IgD-negative memory B cell (primary cell): ENCODE measurements around the gene SMARCC1. TPM values are rescaled to one million over a fixed set of nuclear protein-coding genes. Genes with fewer than 3 reads are reported as not detected.

ENCODE experiments used
- H3K27ac Mint-ChIP-seq, 3 donors: one replicate each; pipeline ENCODE4 v1.8.0; 2020 to 2022; ENCODE audit warnings: mild to moderate bottlenecking in 3 of 3, mixed read lengths in 3 of 3, moderate library complexity in 1 of 3
- H3K27me3 Mint-ChIP-seq: one replicate; pipeline ENCODE4 v1.8.0; 2021; ENCODE audit warnings: mixed read lengths
- H3K36me3 Mint-ChIP-seq: one replicate; pipeline ENCODE4 v1.8.0; 2020; ENCODE audit warnings: mild to moderate bottlenecking, mixed read lengths
- H3K4me1 Mint-ChIP-seq, 3 donors: one replicate each; pipeline ENCODE4 v1.8.0; 2020 to 2022; ENCODE audit warnings: mixed read lengths in 3 of 3, mild to moderate bottlenecking in 1 of 3
- H3K4me3 Mint-ChIP-seq, 4 donors: one replicate each; pipeline ENCODE4 v1.8.0; 2020 to 2022; ENCODE audit warnings: mild to moderate bottlenecking in 4 of 4, mixed read lengths in 4 of 4, moderate library complexity in 3 of 4
- H3K9me3 Mint-ChIP-seq, 3 donors: one replicate each; pipeline ENCODE4 v1.8.0; 2020 to 2021; ENCODE audit warnings: mixed read lengths in 3 of 3, mild to moderate bottlenecking in 1 of 3
- polyA plus RNA-seq: library from polyadenylated mRNA; unstranded; fragments of 300-500 nt; fragmentation: Illumina TruSeq; gene quantifications from one replicate; pipeline ENCODE4 v1.2.3, GENCODE V29; 2021

The SMARCC1 gene
- polyA plus RNA-seq, 1 donor from 2014 or later, result 106 TPM

DNA sequence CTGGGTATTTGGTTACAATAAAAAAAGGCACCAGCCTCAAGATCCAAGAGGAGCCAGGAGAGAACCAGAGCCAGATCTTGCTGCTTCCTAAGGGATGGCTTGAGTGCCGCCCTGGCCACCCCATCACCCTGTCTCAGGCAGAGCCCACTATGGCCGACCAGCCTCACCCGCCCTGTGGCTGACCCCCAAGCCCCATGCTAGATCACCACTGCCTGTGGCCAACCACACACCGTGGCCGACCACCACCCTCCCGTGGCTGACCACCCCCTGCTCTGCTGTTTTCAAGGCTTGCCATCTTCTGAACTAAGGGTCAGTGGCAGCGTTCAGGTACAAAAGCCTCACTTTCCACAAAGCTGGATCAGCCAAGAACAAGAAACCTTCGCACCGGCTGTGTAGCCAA, 215.0 kb downstream of the SMARCC1 start:
- Mint-ChIP-seq H3K4me3 (no peak overlapping the region), H3K36me3 (no peaks in the 10 kb centered on the region), H3K4me1 (peaks cover 0 to 3% (median 0%) of the 10 kb centered on the region in 3 donors), H3K27ac (no peak overlapping the region), H3K9me3 (peaks cover 0 to 2% (median 0%) of the 10 kb centered on the region in 3 donors), H3K27me3 (peaks cover 2% of the 10 kb centered on the region)

DNA sequence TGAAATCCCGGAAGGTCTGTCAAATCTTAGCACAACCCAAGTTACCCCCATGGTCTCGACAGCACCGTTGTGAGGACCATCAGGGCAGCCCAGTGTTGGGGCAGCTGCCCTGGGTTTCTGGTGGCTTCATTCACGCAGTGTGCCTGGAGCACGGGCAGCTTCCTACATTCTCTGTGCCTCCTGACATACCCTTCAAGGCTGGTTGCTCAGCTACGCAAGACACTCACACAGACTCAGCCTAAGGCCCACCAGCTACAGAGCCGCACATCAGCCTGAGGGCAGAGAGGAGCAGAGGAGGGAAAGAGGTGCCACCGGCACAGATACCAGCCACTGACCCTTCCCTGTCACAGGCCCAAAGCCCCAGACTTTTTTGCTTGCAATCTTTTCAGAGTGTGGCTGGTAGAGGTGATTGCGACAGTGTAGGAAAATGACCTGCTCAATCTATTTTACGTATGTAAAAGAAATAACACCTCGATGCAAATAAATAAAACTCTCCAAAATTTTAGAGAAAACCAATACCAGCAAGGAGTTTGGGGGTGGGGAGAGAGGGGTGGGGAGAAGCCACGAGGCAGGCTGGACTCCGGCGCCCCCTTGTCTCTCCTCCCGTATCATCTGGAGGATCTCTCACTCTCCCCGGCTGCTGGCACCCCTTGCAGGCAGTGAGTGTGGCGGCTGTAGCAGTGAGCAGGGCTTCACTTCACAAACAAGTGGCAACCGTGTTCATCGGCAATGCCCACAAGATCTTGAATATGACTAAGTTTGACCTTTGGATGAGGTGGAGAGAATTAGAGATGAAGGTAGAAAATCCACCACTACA, 215.8 kb downstream of the SMARCC1 start:
- Mint-ChIP-seq H3K27me3 (peaks cover 7% of the 10 kb centered on the region), H3K36me3 (no peaks in the 10 kb centered on the region), H3K4me1 (peaks cover 0 to 3% (median 0%) of the 10 kb centered on the region in 3 donors), H3K4me3 (no peak overlapping the region), H3K9me3 (peaks cover 0 to 2% (median 0%) of the 10 kb centered on the region in 3 donors), H3K27ac (no peak overlapping the region)

DNA sequence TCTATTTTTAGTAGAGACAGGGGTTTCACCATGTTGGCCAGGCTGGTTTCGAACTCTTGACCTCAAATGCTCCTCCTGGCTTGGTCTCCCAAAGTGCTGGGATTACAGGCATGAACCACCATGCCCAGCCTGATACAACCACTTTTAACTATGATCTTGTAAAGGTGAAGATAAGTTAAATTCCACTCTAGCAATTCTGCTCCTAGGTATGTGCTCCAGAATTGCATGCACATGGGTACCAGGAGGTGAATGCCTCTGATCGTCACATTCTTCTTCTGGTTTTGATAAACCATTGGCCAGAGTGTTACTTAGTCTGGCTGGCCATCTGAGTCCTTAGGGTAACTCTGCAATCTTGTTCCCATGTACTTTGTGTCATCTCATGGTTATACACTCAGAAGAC, 225.3 kb downstream of the SMARCC1 start:
- no peaks in the 10 kb centered on the region for H3K36me3 Mint-ChIP-seq
- peaks cover 0 to 2% (median 0%) of the 10 kb centered on the region in 3 donors for H3K9me3 Mint-ChIP-seq
- peaks cover 4% of the 10 kb centered on the region for H3K27me3 Mint-ChIP-seq
- no peak overlapping the region for H3K27ac Mint-ChIP-seq
- no peak overlapping the region for H3K4me3 Mint-ChIP-seq
- H3K4me1 Mint-ChIP-seq, result no peaks in the 10 kb centered on the region

DNA sequence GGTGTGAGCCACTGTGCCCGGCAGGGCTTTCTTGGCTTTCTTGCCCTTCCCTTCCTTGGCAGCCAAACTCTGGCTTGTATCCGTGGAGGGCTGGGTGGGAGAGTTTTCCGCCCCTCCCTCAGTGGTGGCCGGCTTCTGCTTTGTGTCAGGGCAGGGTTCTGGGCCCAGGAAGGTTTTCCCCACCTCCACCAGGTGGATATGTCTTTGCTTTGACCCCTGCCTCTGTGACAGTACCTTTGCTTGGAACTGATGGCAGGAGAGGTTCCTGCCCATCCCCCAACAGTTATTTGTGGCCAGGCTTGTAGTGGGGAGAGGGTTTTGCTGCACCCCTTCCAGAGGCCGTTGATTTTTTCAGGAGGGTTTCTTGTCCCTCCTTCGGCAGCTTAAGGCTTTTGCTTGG, 227.4 kb downstream of the SMARCC1 start:
- H3K27ac Mint-ChIP-seq, result no peak overlapping the region
- H3K27me3 Mint-ChIP-seq, result peaks cover 1% of the 10 kb centered on the region
- no peaks in the 10 kb centered on the region for H3K36me3 Mint-ChIP-seq
- H3K9me3 Mint-ChIP-seq, result peaks cover 0 to 2% (median 0%) of the 10 kb centered on the region in 3 donors
- no peak overlapping the region for H3K4me3 Mint-ChIP-seq
- H3K4me1 Mint-ChIP-seq, result no peaks in the 10 kb centered on the region

DNA sequence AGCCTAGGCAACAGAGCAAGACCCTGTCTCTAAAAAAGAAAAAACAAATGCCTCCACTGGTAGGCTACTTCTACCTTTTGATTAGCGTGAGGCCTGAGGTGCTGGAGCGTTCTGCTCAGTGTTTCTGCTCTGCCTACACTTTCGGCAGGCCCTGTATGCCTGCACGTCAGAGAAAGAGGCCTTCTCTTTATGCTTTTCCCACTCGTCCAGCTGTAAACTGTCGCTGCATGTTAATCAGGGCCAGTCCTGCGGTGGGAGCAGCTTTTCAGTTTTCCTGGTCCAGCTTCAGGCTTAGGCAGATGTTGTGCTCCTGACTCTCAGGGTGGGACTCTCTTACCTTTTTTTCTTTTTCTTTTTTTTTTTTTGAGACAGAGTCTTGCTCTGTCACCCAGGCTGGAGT, 228.3 kb downstream of the SMARCC1 start:
- H3K36me3 Mint-ChIP-seq, result no peaks in the 10 kb centered on the region
- no peak overlapping the region for H3K27ac Mint-ChIP-seq
- H3K4me3 Mint-ChIP-seq, result no peak overlapping the region
- H3K27me3 Mint-ChIP-seq, result peaks cover 1% of the 10 kb centered on the region
- peaks cover 0 to 2% (median 0%) of the 10 kb centered on the region in 3 donors for H3K9me3 Mint-ChIP-seq
- no peaks in the 10 kb centered on the region for H3K4me1 Mint-ChIP-seq

DNA sequence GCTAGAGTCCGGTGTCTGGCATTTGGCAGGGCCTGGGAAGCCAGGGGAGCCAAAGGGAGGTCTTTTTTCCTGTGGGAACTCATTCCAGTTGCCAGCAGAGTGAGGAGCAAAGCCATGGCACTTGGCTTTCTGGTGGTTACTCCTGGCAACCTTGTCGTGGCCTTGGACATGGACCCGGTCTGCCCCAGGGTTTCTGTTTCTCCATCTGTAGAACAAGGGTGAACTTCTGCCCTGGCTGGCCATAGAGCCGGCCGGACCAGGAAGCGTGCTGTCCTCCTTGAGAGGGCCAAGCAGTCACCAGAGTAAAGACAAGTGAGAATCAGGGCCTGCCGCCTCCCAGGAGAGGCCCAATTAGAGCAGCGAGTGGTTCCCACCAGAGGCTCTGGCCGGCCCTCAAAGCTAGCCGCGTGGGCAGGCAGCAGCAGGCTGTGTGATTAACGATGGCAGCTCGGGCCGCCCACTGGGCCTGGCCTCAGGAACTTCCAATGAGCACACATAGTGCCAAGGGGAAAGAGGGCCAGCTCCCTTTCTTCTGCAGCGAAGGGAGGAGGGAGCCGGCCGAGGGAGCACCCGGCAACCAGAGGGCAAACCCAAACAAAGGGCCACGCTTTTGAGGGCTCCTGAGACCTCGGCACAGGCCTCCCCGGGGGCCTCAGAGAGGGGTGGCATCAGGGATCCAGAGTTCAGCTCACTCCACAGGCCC, 239.1 kb downstream of the SMARCC1 start:
- Mint-ChIP-seq H3K36me3 (no peaks in the 10 kb centered on the region), H3K27me3 (peaks cover 4% of the 10 kb centered on the region), H3K9me3 (no peaks in the 10 kb centered on the region), H3K4me1 (no peaks in the 10 kb centered on the region), H3K27ac (no peak overlapping the region), H3K4me3 (no peak overlapping the region)

DNA sequence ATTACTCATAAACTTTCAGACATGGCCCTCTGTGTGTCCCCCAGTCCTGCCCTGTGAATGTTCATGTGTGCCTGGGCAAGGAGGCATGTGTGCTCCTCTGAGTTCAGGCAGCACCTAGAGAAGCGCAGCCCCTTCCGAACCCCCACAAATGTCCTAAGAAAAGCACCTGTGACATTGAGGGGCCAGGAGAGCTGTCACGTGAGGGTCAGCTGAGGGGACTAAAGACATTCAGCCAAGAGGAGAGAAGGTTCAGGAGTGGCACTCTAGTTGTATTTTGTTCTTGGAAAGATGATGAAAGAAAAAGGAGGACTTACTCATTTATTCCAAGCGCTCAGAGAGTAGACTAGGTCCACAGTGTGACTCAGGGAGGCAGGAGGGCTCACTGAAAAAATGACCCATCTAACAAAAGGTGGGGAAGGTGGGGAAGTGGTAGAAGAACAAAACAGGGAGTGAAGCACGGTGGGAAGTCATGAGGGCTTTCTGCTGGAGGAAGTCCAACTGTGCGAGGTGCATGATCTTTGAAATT, 240.0 kb downstream of the SMARCC1 start:
- H3K4me3 Mint-ChIP-seq, result no peak overlapping the region
- no peaks in the 10 kb centered on the region for H3K9me3 Mint-ChIP-seq
- H3K36me3 Mint-ChIP-seq, result no peaks in the 10 kb centered on the region
- H3K4me1 Mint-ChIP-seq, result no peaks in the 10 kb centered on the region
- peaks cover 5% of the 10 kb centered on the region for H3K27me3 Mint-ChIP-seq
- no peak overlapping the region for H3K27ac Mint-ChIP-seq

DNA sequence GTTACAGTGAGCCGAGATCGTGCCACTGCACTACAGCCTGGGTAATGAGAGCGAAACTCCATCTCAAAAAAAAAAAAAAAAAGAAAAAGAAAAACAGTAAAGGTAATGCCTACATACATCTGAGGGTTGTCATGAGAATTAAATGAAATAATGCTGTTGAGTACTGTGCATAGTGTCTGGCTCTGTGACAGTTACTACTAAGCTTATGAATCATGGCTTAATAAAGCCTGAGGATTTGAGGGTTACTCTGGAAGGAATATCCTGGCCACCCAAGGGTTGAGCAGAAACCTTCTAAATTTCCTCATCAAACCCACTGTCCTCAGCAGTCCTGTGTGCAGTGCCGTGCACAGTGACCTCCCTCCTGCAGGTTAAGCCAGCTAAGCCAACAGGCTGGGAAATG, 241.4 kb downstream of the SMARCC1 start:
- Mint-ChIP-seq H3K36me3 (no peaks in the 10 kb centered on the region), H3K9me3 (no peaks in the 10 kb centered on the region)

DNA sequence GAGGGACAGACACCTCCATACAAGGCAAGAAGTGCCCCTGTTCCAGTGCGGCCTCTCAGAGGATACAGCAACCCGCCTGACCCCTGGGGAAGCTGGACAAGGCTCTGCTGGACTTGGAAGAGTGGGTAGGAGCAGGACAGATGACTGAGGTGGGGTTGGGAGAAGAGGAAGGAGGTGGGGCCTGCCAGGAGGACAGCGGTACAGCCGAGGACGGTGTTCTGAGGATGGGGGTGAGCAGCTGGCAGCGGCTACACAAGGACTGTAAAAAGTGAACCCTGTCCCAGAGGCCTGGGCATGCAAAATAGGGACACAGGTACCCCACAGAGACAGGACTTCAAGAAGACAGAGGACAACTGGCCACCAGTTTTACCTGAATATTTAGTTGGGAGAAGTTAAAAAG, 244.7 kb downstream of the SMARCC1 start:
- Mint-ChIP-seq H3K9me3 (peaks cover 0 to 2% (median 0%) of the 10 kb centered on the region in 3 donors), H3K27ac (no peak overlapping the region), H3K4me3 (no peak overlapping the region), H3K27me3 (peaks cover 5% of the 10 kb centered on the region), H3K36me3 (no peaks in the 10 kb centered on the region), H3K4me1 (peaks cover 0 to 1% (median 0%) of the 10 kb centered on the region in 3 donors)

More for the DNA sequence above, 241.4 kb downstream of the SMARCC1 start:
- Mint-ChIP-seq H3K27ac (no peak overlapping the region), H3K4me1 (no peaks in the 10 kb centered on the region), H3K27me3 (peaks cover 5% of the 10 kb centered on the region), H3K4me3 (no peak overlapping the region)

DNA sequence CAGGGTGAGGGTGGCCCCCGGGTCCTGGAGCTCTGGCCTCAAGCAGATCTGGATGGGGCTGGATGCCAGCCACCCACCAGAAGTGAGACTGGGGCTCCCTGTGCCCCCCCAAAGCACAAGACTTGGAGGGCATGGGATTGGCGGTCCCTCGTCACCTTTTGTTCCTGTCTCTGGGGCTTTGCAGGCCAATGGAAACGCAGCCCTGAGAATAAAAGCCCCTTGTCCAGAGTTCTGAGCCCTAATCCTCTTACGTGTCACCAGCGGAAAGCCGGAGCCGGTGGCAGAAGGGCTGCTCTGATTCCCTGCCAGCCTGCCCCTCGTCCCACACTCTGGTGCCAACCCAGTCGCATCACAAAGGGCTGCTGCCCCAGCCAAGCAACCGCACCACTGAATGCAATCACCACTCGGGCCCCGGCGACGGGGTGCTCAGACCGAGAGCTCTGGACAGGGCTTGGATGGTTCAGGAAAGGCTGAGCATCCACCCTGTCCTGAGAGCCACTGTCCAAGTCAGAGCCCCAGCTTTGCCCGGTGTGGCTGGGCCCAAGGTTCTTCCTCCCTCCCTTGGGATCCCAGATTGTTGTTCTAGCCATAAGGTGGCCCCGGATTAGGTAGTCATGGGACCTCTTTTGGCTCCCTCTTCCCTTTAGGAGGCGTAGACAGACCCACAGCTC, 245.3 kb downstream of the SMARCC1 start:
- Mint-ChIP-seq H3K27ac (no peak overlapping the region), H3K36me3 (no peaks in the 10 kb centered on the region), H3K4me3 (no peak overlapping the region), H3K9me3 (peaks cover 0 to 2% (median 0%) of the 10 kb centered on the region in 3 donors), H3K4me1 (peaks cover 0 to 1% (median 0%) of the 10 kb centered on the region in 3 donors), H3K27me3 (peaks cover 5% of the 10 kb centered on the region)

Other genes starting within 250 kb of the SMARCC1 start
- 0.41 TPM for gene CSPG5, start 203.0 kb downstream of the SMARCC1 start, polyA plus RNA-seq
- 33.5 TPM for gene DHX30, start 21.2 kb upstream of the SMARCC1 start, polyA plus RNA-seq
- 55.0 TPM for gene MAP4, start 234.5 kb upstream of the SMARCC1 start, polyA plus RNA-seq